Lower lobe of right lung (tissue), 2 donors: ENCODE results near the gene HGD. TPM values are rescaled to one million over a fixed set of nuclear protein-coding genes. Genes with fewer than 3 reads are reported as not detected.
"Not testable (repeated sequence)": the region's sequence is repeated elsewhere in the genome, so short reads cannot be mapped to it uniquely, and the experiment has no call there.

Experiments used
- ATAC-seq, 2 donors: fragments of 200-7000 bp; cut with Tn5 transposase; one replicate each; pipeline ENCODE4 v1.9.1; 2020 to 2022; ENCODE audit warnings: mild to moderate bottlenecking in 2 of 2, moderate library complexity in 2 of 2
- DNase-seq: peaks from one replicate; pipeline ENCODE4 v3.0.0-alpha.2; 2020
- H3K27ac ChIP-seq: fragments of 200-600 bp; one replicate; pipeline ENCODE4 v1.8.0; 2022
- H3K27me3 ChIP-seq: fragments of 200-600 bp; one replicate; pipeline ENCODE4 v1.8.0; 2022; ENCODE audit warnings: low read depth
- H3K36me3 ChIP-seq: fragments of 200-600 bp; one replicate; pipeline ENCODE4 v1.8.0; 2022; ENCODE audit warnings: mild to moderate bottlenecking
- H3K4me1 ChIP-seq: fragments of 200-600 bp; one replicate; pipeline ENCODE4 v1.8.0; 2022
- H3K4me3 ChIP-seq: fragments of 200-600 bp; one replicate; pipeline ENCODE4 v1.8.0; 2022; ENCODE audit warnings: mild to moderate bottlenecking
- H3K9me3 ChIP-seq: fragments of 200-600 bp; one replicate; pipeline ENCODE4 v1.8.0; 2022
- CTCF ChIP-seq: fragments of 200-600 bp; IDR thresholded peaks from one replicate; pipeline ENCODE4 v1.8.0; 2022; ENCODE audit warnings: antibody characterized with exemption, mild to moderate bottlenecking
- intact Hi-C: fragments of 100-400 bp; cut with DNase I; formaldehyde crosslinking; loops from one replicate; pipeline ENCODE4 v1.11.0; 2022
- long read RNA-seq: library from polyadenylated mRNA; unstranded; transcript quantifications from one replicate; pipeline ENCODE4 v2.0.0, GENCODE V29; 2021
- total RNA-seq: library from RNA; stranded (reverse); fragmentation: NEBNext Ultra II Directional; extraction: Animal tissue kit (Norgen Biotek cat#: 25700); gene quantifications from one replicate; pipeline ENCODE4 v1.2.1, GENCODE V29; 2021
- donor health status: DM: no; HTN: yes; CAD: no; lungs with severe emphysema.

The HGD gene
- total RNA-seq: 1.7 TPM
- long read RNA-seq, partial matches to known transcripts: 0 of 2 reads
- long read RNA-seq, other reads (novel, unspliced or antisense): 1 of 2 reads

- H3K4me3 ChIP-seq: no peak within 1 kb of the TSS
- DNase-seq (no peak), ATAC-seq (peak; percentile 76 to 77)
- no peak within 1 kb of the TSS for H3K27ac ChIP-seq
- intact Hi-C loops: no loop called here
- TF ChIP-seq CTCF: no peak
- H3K27me3 ChIP-seq: no peaks in the 10 kb centered on the region
- no peaks in the 10 kb centered on the region for H3K36me3 ChIP-seq
- no peaks in the 10 kb centered on the region for H3K9me3 ChIP-seq
- peaks cover 18% of the 10 kb centered on the region for H3K4me1 ChIP-seq
Measured at GRCh38 chr3:120682095-120682681, at the start of gene HGD. HGD (minus strand) TSS chr3:120682239; CDS start chr3:120682111, 128 bp downstream.

- Histone ChIP-seq H3K27me3 (no peaks in the 10 kb centered on the region), H3K36me3 (peaks cover 4% of the 10 kb centered on the region), H3K27ac (no peak overlapping the region), H3K4me1 (no peaks in the 10 kb centered on the region), H3K9me3 (peaks cover 5% of the 10 kb centered on the region), H3K4me3 (no peak overlapping the region)
- intact Hi-C loops: no loop called here
- DNase-seq (no peak), ATAC-seq (no peak)
- no peak for TF ChIP-seq CTCF
Measured at GRCh38 chr3:120730576-120731542, 48.8 kb upstream of the HGD start.

- H3K9me3 ChIP-seq: no peaks in the 10 kb centered on the region
- no peak overlapping the region for H3K4me3 ChIP-seq
- intact Hi-C loops: no loop called here
- no peak for ATAC-seq
- no peaks in the 10 kb centered on the region for H3K4me1 ChIP-seq
- H3K27me3 ChIP-seq: no peaks in the 10 kb centered on the region
- no peak overlapping the region for H3K27ac ChIP-seq
- peaks cover 5% of the 10 kb centered on the region for H3K36me3 ChIP-seq
- no peak for TF ChIP-seq CTCF
- no peak for DNase-seq
Measured at GRCh38 chr3:120726791-120727190, 44.8 kb upstream of the HGD start.

- H3K27ac ChIP-seq: peak overlapping the region; percentile 68
- peak overlapping the region; percentile 57 for H3K4me3 ChIP-seq
- peak; percentile 89 for DNase-seq
- intact Hi-C loops, H3K27me3 ChIP-seq, H3K36me3 ChIP-seq, H3K9me3 ChIP-seq, ATAC-seq: not testable (repeated sequence)
- peaks cover 12% of the 10 kb centered on the region for H3K4me1 ChIP-seq
Measured at GRCh38 chr3:120719167-120719834, 37.3 kb upstream of the HGD start.

GRCh38 chr3:120713262-120713661 lies 31.2 kb upstream of the HGD start:
- Histone ChIP-seq H3K9me3 (no peaks in the 10 kb centered on the region), H3K4me1 (no peaks in the 10 kb centered on the region), H3K27me3 (no peaks in the 10 kb centered on the region), H3K27ac (no peak overlapping the region), H3K36me3 (peaks cover 12% of the 10 kb centered on the region), H3K4me3 (no peak overlapping the region)
- intact Hi-C loops: no loop called here
- no peak for ATAC-seq
- TF ChIP-seq CTCF: no peak
- DNase-seq: no peak
